GM20431 (cell line): ENCODE data around the gene TTPAL.

Experiments used
- in situ Hi-C: fragments of 300-500 bp; cut with MseI, MboI; formaldehyde crosslinking; loops from one replicate; pipeline ENCODE4 v1.15.0; 2020; ENCODE audit warnings: low sequenced_read_pairs; ENCODE audit not compliant: unreplicated experiment

The TTPAL gene

DNA sequence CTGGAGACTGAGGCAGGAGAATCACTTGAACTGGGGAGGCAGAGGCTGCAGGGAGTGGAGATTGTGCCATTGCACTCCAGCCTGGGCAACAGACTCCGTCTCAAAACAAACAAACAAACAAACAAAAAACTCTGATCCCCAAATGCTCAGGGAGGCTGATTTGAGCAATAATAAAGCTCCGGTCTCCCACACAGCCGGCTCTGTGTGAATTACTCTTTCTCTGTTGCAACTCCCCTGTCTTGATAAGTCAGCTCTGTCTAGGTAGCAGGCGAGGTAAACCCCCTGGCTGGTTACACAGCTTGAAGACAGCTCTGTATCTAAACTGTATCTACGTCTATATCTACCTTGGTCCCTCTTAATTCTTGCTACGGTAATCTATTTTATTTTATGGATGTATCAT is 52.6 kb downstream of the TTPAL start:
- in situ Hi-C loops: no loop called here

DNA sequence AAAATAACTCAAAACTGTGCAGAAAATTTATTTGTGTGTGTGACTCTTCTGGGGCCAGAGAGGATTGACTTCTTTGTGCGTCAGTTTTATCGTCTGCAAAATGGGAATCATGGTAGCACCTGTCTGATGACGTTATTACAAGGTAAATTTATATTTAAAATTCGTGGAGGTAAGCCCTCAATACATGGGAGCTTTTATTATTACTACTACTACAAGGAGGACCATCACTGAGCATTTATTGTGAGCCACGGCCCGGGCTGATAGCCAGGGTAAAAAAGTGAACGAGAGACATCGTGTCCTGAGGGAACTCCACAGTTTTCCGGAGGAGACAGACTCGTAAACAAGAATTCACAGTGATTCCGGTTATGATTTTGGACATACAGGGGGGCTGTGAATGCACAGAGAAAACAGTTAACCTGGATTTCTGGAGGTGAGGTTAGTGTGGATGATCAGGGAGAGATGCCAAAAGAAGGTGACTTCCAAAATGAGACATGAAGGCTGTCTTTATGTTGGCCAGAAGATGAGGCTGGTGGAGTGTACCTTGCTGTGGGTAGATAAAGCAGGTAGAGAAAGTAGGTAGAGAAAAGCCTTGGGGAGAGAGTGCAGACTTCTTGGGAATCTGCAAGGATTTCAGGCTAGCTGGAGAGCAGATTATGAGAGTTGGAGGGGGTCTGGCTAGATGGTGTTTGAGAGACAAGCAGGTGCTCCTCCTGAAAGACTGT is 56.7 kb downstream of the TTPAL start:
- in situ Hi-C loops: no loop called here

DNA sequence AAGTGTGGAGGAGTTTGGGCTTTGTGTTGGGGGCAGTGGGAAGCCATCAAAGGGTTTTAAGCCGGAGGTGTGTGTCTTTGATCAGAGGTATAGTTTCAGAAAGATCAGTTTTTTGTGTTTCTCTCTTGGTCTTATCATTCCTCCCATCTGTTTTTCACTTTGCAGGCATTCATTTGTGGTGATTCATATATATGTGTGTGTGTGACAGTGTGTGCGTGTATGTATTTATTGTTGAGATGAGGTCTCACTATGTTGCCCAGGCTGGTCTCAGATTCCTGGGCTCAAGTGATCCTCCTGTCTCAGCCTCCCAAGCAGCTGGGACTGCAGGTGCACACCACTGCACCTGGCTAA is 57.3 kb downstream of the TTPAL start:
- in situ Hi-C loops: no loop called here

DNA sequence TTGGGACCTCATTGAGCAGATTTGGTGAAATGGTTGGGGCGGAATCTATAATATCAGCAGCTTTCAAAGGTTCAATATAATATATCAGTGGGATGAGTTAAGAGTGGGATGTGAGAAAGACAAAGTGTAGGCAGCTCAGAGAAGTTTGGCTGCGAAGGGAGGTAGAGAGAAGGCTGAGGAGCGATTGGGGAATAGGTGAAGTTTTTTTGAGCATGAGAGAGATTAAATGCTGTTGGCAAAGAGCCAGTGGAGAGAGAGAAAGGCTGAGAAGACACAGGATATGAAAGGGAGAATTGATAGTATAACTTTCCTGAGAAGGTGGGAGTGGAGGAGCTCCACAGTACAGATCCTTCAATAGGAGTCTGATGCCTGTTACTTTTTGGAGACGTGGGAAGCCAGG is 58.3 kb downstream of the TTPAL start:
- in situ Hi-C loops: no loop called here

DNA sequence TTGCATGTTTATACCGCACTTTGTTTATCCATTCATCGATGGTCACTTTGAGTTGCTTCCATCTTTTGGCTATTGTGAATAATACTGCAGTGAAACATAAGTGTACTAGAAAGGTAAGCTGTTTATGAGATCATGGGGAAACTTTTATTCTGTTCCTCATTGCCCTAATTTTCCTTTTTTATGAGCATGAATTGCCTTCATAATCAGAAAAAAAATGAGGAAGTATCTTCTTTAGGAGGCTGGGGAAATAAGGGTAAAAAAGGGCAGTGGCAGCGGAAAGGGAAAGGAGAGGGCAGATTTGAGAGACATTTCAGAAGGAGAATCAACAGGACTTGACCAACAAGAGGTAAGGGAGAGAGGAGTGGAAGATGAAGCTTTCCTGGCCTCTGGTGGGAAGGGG is 60.5 kb downstream of the TTPAL start:
- in situ Hi-C loops: no loop called here

DNA sequence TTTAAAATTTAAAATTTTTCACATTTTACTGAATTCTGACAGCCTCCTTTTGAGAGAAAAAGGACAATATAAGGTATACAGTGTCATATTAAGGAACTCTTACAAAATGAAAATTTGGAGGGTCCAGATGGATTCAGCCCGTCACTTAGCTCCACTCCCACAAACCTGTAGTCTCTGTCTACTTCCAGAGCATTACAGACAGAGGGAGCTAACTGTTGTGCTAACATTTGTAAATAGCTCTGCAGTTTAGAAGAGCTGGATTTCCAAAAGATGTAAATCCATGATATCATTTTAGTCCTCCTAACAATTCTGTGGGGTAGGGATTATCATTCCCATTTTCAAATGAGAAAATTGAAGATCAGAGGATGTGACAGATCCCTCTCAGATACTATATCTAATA is 62.3 kb downstream of the TTPAL start:
- in situ Hi-C loops: no loop called here

DNA sequence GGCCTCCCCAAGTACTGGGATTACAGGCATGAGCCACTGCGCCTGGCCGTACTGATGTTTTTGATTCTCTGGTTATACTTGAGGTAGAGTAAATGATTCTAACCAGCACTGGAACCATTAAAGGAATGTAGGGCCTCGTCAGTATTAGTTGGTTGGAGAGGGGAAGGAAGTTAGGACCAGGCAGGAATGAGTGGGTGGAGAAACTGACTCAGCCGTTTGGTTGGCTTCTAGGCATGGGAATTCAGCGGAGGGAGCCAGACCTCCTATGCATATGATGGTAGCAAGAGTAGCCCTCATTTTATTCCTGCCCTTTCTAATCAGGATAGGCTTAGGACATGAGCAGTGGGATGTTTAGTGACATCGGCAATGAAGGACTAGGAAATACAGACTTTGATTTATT is 65.2 kb downstream of the TTPAL start:
- in situ Hi-C loops: no loop called here

DNA sequence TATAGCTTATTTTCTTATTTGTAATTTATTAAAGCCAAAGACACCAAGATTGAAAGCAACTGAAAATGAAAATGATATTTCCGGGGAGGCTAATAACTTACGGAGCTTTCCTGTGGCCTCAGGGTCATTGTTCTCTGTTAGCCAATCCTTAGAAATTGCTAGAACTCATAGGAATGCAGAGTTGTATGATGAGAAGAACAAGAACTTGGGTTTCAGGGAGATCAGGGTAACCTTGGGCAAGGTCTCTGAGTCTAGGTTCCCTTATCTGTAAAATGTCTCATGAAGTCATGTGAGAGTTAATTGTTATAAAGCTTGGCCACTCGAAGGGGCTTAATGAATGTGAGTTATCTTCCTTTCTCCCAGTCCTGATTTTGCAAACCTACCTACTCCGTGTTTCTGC is 66.3 kb downstream of the TTPAL start:
- in situ Hi-C loops: no loop called here

DNA sequence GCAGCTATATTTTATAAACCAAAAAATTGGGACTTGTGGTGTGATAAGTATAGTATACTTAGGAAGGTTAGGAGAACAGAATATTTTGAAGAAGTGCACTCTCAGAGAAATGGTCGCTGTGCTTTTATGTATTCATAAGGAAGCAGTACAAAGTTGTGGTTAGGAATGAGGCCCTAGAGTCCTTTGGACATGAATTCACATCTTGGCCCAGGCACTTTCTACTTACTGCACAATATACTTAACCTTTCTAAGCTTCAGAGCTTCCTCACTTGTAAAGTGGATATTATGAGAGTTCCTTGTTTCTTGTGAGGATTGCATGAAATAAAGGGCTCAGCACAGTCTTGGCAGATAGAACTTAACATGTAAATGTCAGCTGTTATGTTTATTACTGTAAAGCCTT is 67.2 kb downstream of the TTPAL start:
- in situ Hi-C loops: no loop called here

DNA sequence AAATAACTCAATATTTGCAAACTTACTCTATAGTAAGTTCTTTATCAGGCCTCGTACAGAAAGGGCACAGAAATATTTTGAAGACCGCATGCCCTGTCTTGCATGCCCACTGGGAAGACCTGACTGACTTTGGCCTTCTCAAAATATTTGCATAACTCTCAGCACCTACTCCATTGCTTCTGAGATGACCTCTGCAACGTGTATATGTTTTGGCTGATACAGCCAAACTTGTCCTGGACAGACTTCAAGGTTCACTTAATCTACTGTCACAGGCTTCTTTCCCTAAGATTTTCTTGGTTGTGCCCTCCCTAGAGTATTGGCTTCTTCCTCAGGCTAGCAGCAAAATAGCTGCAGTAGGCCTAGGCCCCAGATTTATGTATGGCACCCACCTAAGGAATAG is 67.7 kb downstream of the TTPAL start:
- in situ Hi-C loops: no loop called here
